Effector memory CD8-positive, alpha-beta T cell (primary cell): ENCODE data around the gene GAGE2A.

ENCODE experiments used
- ATAC-seq: fragments of 150-1000 bp; cut with Tn5 transposase; replicated peaks from 2 replicates; pipeline ENCODE4 v1.10.0; 2021; ENCODE audit warnings: mild to moderate bottlenecking, moderate library complexity
- DNase-seq, 3 experiments: peaks; one replicate each; pipeline ENCODE4 v3.0.0; 2021
- H3K27ac Mint-ChIP-seq, 2 donors: one replicate each; pipeline ENCODE4 v1.8.0; 2022; ENCODE audit warnings: mild to moderate bottlenecking in 2 of 2, mixed read lengths in 2 of 2, moderate library complexity in 2 of 2
- H3K27me3 Mint-ChIP-seq, 2 donors: one replicate each; pipeline ENCODE4 v1.8.0; 2022; ENCODE audit warnings: mixed read lengths in 2 of 2
- H3K36me3 Mint-ChIP-seq: one replicate; pipeline ENCODE4 v1.8.0; 2022; ENCODE audit warnings: mild to moderate bottlenecking, moderate library complexity, mixed read lengths; ENCODE audit not compliant: insufficient read depth
- H3K4me1 Mint-ChIP-seq, 2 donors: one replicate each; pipeline ENCODE4 v1.8.0; 2022; ENCODE audit warnings: low read depth in 2 of 2, mixed read lengths in 2 of 2
- H3K4me3 Mint-ChIP-seq, 2 donors: one replicate each; pipeline ENCODE4 v1.8.0; 2022; ENCODE audit warnings: mild to moderate bottlenecking in 2 of 2, mixed read lengths in 2 of 2, moderate library complexity in 2 of 2
- H3K9me3 Mint-ChIP-seq, 2 donors: one replicate each; pipeline ENCODE4 v1.8.0; 2022; ENCODE audit warnings: mixed read lengths in 2 of 2

Gene GAGE2A

DNA sequence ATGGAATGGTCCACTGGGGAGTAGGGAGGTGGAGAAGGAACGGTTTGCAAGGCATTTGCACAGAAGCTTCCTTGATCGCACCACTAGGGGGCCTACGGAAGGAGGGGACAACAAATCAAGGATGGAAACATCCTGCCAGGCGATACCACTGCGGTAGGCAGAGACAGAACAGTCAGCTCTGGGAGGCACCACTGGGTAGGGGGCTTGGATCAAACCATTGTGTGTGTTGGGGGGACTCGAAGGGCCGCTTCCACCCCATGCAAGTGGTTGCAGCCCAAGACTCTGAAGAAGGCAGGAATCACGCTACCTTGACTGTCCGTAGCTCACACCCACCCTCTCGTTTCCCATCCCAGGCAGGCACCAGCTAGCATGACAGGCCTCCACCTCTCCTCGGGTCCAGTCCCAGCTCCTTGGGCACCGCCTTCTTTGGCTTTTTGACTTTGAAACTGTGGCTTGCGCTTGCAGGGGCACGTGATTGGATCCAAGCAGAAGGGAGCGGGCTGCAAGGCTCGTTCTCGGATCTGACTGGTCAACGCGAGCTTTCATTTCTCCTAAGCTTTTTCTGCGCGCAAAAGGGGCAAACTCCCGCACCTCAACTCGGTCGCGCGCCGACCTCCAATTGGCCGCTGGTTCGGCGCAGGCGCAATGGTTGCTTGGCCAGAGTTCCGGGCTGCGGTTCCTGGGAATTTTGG is 37.9 kb downstream of the GAGE2A start:
- peaks cover 3% of the 10 kb centered on the region for H3K36me3 Mint-ChIP-seq

GRCh38 chrX:49644991-49645637 is 55.8 kb downstream of the GAGE2A start:
- no peak for DNase-seq
- no peaks in the 10 kb centered on the region for H3K4me1 Mint-ChIP-seq
- H3K9me3 Mint-ChIP-seq: no peaks in the 10 kb centered on the region
- no peaks in the 10 kb centered on the region for H3K36me3 Mint-ChIP-seq
- no peak overlapping the region for H3K4me3 Mint-ChIP-seq
- H3K27ac Mint-ChIP-seq: no peak overlapping the region
- ATAC-seq: no peak
- H3K27me3 Mint-ChIP-seq: peaks cover 4 to 9% of the 10 kb centered on the region in 2 donors

More for the DNA sequence above, 37.9 kb downstream of the GAGE2A start:
- Mint-ChIP-seq H3K27ac (no peak overlapping the region), H3K4me3 (peak overlapping the region; percentile 54 to 62), H3K4me1 (no peaks in the 10 kb centered on the region), H3K9me3 (no peaks in the 10 kb centered on the region), H3K27me3 (peaks cover 7 to 9% of the 10 kb centered on the region in 2 donors)
- ATAC-seq (peak; percentile 46), DNase-seq (peak in 2 of 3 experiments; percentile 1 to 3)
